GM13976 (cell line): ENCODE results near the gene TNFRSF14.

ENCODE experiments used
- DNase-seq: peaks from one replicate; pipeline ENCODE4 v3.0.0; 2012; ENCODE audit warnings: low spot score
- in situ Hi-C: fragments of 300-500 bp; cut with MboI; formaldehyde crosslinking; loops from one replicate; pipeline ENCODE4 v1.12.0; 2022; ENCODE audit warnings: low sequenced_read_pairs, mixed read lengths, inconsistent platforms; ENCODE audit not compliant: unreplicated experiment
- TF ChIP-seq, protein P1 (sequence below): IDR thresholded peaks from 2 replicates; pipeline ENCODE4 v1.5.1; 2012; ENCODE audit warnings: borderline replicate concordance, mild to moderate bottlenecking; ENCODE audit not compliant: insufficient read depth; ENCODE audit errors: extremely low read depth, missing control alignments, control extremely low read depth

The TNFRSF14 gene

DNA sequence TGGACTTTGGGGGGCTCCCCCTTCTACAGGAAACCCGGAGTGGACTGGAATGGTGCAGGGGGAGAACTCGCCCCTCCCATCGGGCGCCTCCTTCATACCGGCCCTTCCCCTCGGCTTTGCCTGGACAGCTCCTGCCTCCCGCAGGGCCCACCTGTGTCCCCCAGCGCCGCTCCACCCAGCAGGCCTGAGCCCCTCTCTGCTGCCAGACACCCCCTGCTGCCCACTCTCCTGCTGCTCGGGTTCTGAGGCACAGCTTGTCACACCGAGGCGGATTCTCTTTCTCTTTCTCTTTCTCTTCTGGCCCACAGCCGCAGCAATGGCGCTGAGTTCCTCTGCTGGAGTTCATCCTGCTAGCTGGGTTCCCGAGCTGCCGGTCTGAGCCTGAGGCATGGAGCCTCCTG lies at the start of gene TNFRSF14:
TNFRSF14 (plus strand) TSS at position 95 of the 401 bp plus-strand sequence; CDS start at position 389, 294 bp downstream.
- TF ChIP-seq, protein P1, sequence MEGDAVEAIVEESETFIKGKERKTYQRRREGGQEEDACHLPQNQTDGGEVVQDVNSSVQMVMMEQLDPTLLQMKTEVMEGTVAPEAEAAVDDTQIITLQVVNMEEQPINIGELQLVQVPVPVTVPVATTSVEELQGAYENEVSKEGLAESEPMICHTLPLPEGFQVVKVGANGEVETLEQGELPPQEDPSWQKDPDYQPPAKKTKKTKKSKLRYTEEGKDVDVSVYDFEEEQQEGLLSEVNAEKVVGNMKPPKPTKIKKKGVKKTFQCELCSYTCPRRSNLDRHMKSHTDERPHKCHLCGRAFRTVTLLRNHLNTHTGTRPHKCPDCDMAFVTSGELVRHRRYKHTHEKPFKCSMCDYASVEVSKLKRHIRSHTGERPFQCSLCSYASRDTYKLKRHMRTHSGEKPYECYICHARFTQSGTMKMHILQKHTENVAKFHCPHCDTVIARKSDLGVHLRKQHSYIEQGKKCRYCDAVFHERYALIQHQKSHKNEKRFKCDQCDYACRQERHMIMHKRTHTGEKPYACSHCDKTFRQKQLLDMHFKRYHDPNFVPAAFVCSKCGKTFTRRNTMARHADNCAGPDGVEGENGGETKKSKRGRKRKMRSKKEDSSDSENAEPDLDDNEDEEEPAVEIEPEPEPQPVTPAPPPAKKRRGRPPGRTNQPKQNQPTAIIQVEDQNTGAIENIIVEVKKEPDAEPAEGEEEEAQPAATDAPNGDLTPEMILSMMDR: no peak
- in situ Hi-C loops: no loop called here
- peak; percentile 89 for DNase-seq

DNA sequence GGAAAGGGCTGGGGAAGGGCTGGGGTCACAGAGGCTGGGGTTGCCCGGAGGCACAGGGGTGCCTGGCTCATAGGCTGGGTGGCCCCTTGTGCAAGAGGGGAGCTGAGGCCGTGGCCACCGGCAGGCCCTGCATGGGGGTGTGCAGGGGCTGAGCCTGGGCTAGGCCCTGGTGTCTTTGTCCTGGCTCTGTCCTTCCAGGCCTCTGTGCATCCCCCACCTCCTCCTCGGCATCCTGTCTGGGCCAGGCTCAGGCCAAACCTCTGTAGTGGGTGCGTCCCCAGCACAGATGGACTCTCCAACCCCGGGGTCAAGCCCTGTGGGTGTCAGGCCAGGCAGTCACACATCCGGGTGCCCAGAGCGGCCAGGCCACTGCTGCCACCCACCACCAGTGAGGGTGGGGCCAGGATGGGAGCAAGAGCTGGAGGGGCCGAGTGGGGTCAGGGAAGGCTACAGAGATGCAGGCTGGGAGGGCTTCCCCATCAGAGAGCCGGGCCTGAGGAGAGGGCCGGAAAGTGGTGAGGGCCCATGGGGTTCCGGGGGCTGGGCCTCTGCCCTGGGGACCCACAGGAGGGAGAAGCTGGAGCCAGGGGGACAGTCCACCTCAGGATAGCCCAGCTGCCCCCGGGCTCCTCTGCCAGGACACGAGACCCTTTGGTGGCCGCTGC lies 49.1 kb upstream of the TNFRSF14 start:
- in situ Hi-C loops: no loop called here
- DNase-seq: no peak
- TF ChIP-seq, protein P1: no peak

DNA sequence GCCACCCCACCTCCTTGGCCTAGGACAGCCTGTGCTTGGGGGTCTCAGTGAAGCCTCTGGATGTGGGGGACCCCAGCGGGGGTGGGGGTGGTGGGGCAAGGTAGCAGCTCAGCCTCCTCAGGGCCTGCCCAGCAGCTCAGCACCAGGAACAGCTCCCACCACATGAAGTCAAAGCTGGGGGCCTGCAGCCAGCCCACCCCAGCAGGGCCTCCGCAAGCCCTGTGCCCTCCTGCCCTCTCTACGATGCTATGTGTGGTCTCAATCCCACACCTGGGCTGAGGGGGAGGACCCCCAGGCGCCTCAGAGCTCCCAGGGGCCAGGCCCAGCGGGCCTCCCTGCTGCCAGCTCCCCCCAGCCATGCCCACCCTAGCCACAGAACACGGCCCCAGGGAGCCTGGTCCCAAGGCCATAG lies 48.4 kb upstream of the TNFRSF14 start:
- in situ Hi-C loops: no loop called here
- no peak for DNase-seq
- TF ChIP-seq, protein P1: no peak

DNA sequence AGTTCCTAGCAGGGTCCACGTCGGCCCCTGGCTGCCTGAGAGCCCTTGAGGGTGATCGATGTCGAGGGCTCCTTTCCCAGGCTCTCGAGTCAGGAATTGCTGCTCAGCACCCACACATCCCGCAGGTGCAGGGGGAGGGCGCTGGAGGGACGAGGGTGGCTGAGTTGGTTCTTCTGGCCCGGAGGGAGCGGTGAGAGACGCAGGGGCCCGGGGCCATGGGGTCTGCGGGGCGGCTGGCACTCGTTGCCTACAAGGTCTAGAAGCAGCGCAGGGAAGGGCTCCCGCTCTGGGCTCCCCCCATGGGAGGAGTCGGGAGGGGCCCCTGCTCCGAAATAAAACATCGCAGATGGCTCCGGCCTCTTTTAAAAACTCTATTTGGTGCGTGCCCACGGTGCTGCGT lies 48.0 kb upstream of the TNFRSF14 start:
- in situ Hi-C loops: no loop called here
- DNase-seq: no peak
- TF ChIP-seq, protein P1: no peak

DNA sequence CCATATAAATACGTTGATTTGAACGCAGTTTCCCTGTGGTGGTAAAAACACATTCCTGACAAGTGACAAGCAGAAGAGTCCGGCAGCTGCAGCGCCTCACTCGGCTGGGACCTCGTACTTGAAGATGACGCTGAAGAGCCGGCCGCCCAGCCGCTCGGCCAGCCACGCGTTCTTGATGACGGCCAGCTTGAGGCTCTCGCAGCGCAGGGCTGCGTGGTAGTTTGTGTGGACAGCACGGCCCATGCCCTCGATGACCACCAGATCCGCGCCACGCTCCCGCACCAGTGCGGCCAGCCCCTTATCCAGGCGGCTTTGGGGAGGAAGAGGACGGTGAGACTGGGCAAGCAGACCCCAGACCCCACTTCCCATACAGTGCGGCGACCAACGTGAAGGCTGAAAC lies 47.4 kb upstream of the TNFRSF14 start:
- DNase-seq: no peak
- in situ Hi-C loops: no loop called here
- TF ChIP-seq, protein P1: no peak

DNA sequence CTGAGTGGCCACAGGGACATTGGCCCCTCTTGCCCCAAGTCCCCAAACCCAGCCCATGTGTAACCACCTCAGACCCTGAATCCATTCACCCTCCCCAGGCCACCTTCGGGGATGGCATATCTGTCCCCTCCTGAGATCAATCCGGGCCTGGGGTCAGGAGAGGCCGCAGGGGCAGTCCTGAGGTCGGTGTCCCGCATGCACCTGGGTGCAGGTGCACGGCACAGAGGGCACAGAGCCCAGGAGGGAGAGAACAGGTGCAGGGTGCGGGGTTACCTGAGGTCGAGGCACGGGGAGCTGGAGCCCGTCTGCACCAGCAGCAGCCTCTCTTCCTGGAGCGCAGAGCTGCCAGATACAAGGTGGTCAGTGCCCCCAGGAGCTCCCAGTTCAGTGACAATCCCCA lies 46.6 kb upstream of the TNFRSF14 start:
- DNase-seq: no peak
- TF ChIP-seq, protein P1: no peak
- in situ Hi-C loops: no loop called here
